GM10248 (cell line): ENCODE measurements around the gene URB1.

Experiments
- CTCF ChIA-PET: fragments of 300-600 bp; sonication (Branson Sonifier 250); formaldehyde crosslinking; extraction: SDS; loops from one replicate; lab custom pipeline; 2021; ENCODE audit warnings: antibody characterized with exemption; lab: Yijun Ruan, JAX
- POLR2A ChIA-PET: fragments of 350-650 bp; sonication (Branson Sonifier 250); formaldehyde crosslinking; extraction: SDS; loops from one replicate; lab custom pipeline; 2020; ENCODE audit warnings: antibody characterized with exemption; lab: Yijun Ruan, JAX
- DNase-seq: peaks from one replicate; pipeline ENCODE4 v3.0.0; 2012; ENCODE audit errors: extremely low spot score
- CTCF ChIP-seq: IDR thresholded peaks from 2 replicates; pipeline ENCODE4 v1.5.1; 2012; ENCODE audit warnings: mild to moderate bottlenecking, low read depth; ENCODE audit errors: extremely low read depth, missing control alignments, control extremely low read depth

Gene URB1

GRCh38 chr21:32340863-32341848 is 51.7 kb downstream of the URB1 start:
- ChIA-PET CTCF (interaction anchor here (1.1 kb wide), 1 partner anchor 17 kb away, joined by 3 read pairs; no protein-coding TSS in a partner anchor), POLR2A (no interaction called here)
- no peak for DNase-seq
- TF ChIP-seq CTCF = no peak

GRCh38 chr21:32338209-32338921 is 54.4 kb downstream of the URB1 start:
- ChIA-PET CTCF (interaction anchor here (1.2 kb wide), 1 partner anchor 9 kb away, joined by 3 read pairs; no protein-coding TSS in a partner anchor), POLR2A (no interaction called here)
- no peak for DNase-seq
- TF ChIP-seq CTCF = no peak

GRCh38 chr21:32337206-32337605 is 55.6 kb downstream of the URB1 start:
- CTCF ChIA-PET = interaction anchor here (1.2 to 2.7 kb wide), 3 partner anchors 8 to 10 kb away, joined by 3 to 7 read pairs (median 3); no protein-coding TSS in a partner anchor
- DNase-seq = no peak
- no peak for TF ChIP-seq CTCF
- POLR2A ChIA-PET = no interaction called here

- CTCF ChIA-PET = interaction anchor here (1.3 to 2.7 kb wide), 2 partner anchors 8 to 10 kb away, joined by 3 to 7 read pairs; no protein-coding TSS in a partner anchor
- DNase-seq = no peak
- no peak for TF ChIP-seq CTCF
- POLR2A ChIA-PET = no interaction called here
These were observed 56.1 kb downstream of the URB1 start for GRCh38 chr21:32336711-32337110.

- no peak for TF ChIP-seq CTCF
- ChIA-PET POLR2A (no interaction called here), CTCF (interaction anchor here (0.9 to 2.7 kb wide), 3 partner anchors 9 to 23 kb away, joined by 3 to 7 read pairs (median 3); no protein-coding TSS in a partner anchor)
- no peak for DNase-seq
These were observed 56.9 kb downstream of the URB1 start for GRCh38 chr21:32335601-32336575.
